GM21515 (cell line): ENCODE measurements around the gene KIAA0408.

Experiments used
- ATAC-seq: cut with Tn5 transposase; IDR thresholded peaks from one replicate; pipeline ENCODE4 v1.9.1; 2021; ENCODE audit not compliant: unreplicated experiment

Gene KIAA0408

DNA sequence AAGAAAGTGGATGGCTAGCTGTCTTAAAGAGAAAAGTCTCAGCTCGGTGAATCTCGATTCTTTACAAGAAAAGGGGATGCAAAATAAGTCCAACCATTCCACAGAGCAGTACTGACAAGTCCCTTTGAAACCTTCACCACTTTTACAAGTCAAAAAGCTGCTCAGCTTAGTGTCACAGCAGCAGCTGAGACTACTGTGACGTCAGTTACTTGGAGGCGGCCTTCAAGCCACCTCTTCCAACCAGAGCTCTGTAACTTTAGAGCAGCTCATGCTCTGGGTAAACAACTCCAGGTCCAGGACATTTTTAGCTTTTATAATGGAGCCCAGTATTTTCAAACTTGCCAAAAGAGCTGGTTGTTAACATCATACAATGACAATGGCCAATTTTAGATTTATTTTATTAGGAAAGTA lies at the start of gene KIAA0408:
Gene KIAA0408 (minus strand): TSS at position 159 of the 411 bp plus-strand sequence. CDS start 5,408 bp downstream, outside the sequence.
- no peak for ATAC-seq

DNA sequence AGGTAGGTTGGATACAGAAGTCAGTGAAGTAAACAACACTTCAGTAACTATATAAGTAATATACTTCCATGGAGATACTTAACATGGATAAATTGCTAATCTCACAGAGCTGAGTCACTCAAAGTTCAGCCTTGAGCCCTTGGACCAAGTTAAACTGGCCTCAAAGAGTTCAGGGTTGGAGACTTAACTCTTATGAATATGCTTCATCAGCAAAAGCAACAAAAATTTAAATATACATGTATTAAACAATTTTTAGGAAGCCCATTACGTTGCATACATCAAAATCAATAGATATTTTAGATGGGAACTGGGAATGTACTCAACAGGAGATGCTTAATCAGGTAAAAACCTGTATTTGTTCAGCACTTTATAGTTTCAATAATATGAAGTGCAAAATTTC lies 47.7 kb upstream of the KIAA0408 start:
- ATAC-seq = no peak

DNA sequence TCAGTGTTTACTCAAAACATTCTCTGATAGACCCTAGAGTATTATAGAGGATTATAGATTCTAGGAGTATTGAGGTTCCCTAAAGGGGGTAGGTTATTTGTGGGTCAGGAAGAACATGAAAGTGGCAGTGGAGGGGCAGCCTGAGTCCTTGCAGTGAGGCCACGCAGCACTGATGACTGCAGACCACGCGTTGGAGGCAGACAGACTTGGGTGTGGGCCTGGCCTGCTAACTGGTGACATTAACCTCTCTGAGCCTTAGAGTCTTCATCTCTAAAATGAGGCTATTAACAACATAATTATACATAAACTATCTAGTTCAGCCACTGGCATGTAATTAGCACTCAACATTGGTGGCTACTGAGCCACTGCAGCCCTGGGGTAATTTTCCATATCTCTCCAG lies 43.8 kb upstream of the KIAA0408 start:
- ATAC-seq = no peak

DNA sequence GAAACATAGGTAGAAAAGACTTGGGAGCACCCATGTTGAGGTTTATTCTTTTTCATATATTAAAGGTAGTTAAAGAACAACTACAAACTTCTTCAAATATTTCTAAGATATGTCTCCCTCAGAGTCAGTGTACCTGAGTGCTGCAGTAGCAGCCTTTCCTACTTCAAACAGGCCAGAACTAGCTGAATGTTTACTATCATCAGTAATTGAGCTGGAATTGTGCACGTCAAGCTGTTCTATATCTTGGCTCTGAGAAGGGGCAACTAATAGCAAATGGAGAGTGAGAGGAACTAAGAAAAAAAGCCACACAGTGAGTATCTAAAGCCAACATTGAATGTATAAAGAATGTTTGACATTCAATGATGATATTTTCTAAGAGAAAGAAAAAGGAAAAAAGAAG lies 38.2 kb upstream of the KIAA0408 start:
- ATAC-seq = no peak

DNA sequence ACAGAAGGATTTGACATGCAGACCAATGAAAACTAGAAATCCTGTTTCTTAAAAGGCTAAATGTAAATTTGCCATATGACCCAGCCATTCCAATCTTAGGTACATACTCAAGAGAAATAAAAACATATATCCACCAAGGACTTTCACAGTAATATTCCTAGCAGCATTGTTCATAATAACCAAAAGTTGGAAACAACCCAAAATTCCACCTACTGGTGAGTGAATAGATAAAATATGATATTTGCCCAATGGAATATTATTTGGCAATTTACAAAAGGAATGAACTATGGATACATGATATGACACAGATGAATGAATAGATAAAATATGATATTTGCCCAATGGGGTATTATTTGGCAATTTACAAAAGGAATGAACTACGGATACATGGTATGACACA lies 37.3 kb upstream of the KIAA0408 start:
- no peak for ATAC-seq

DNA sequence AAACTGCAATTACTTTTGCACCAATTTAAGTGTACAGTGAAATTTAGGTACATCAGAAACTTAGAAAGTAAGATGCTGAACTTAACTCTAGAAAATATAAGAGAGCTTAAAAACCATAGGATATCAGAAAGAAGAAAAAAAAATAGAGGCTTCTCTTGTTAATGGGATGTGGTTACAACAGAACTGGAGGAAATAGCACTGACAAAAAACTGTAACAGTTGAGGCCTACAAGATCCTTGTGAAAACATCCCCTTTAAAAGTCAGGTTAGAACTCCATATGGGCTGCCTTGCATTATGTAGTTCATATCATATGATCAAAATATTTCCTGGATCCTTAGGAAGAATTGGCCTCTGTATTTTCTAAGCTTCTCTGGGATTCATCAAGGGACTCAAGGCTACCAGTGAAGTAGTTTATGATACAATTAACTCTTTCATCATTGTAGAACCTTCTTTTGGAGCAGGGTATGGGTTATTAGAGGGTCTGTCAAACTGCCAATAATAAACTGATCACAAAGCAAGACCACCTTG lies 35.1 kb upstream of the KIAA0408 start:
- ATAC-seq = no peak

DNA sequence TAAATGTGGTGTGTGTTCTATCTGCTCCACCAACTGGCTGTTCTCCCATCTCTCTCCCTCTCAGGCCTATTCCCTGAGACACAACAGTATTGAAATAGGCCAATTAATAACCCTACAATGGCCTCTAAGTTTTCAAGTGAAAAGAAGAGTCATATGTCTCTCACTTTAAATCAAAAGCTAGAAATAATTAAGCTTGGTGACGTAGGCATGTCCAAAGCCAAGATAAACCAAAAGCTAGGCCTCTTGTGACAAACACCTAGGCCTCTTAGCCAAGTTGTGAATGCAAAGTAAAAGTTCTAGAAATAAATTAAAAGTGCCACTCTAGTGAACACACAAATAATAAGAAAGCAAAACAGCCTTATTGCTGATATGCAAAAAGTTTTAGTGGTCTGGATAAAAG lies 30.1 kb upstream of the KIAA0408 start:
- ATAC-seq = no peak

DNA sequence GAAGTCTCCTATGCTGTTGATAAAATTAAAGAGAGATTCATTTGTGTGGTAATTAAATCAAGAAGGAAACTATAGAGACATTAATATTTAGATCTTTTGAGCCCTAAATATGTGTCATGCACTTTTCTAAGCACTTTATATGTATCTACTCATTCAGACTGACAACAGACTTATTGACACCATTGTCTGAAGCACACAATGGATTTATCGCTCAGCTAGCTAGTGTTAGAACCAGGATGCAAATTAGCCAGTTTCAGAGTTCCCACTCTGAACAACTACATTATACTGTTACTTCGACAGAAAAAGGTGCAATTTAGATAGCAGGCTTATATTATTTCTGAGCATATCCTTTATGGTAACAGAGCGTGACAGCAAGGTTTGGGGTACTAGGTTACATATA lies 27.7 kb upstream of the KIAA0408 start:
- ATAC-seq = no peak

DNA sequence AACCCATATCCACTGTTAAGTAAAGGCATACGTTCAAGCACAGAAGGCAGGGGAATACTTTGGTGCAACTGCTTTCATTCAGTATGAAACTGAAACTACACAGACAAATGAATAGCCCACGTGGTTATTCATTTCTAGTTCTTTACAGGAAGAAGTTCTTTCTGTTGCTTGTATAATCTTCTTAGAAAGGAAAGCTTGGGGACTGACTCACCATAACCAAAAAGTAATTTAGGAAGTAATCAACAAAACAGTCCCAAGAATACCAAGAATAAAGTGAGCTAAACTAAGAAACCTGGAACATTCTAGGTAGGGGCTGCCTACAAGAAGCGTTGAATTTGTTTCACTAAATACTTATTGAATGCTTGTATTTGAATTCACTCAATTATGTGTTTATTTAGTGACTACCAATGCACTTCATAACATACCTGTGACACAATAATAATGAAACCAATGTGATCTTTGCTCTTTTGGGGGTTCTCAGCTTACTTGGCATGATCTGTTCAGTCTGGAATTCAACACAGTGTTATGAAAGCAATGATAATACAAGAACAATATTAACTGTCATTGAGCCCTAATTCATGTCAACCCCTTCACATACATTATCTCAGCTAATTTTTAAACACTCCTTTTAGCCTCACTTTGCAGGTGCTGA lies 25.1 kb upstream of the KIAA0408 start:
- peak; percentile 100 for ATAC-seq

DNA sequence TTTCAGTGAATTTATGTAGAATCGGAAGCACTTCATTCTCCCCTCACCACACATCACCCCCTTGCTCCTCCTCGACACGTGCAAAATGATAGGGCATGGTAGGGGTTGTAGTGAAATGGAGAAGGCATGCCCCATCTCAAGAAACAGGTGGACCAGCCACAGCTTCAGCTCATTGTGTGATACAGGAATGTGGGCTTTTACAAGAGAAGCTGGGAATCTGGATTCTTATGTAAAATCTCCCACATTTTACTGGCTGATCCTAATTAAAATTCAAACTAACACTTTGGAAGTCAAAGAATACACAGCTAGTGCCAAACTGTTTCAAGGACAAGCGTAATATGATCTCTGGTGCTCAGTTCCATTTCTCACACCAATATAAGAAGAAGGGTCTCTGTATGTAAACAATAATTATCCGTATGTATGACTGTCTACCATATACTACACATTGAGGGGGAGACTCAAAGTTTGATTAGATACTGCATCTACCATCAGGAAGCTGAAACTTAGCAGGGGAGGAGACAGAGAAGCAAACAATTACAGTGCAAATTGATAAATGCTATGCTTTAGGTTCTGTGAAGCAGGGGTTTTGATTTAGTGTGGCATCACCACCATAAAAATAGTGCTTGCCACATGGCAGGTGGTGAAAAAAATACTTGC lies 24.3 kb upstream of the KIAA0408 start:
- ATAC-seq = peak; percentile 5

DNA sequence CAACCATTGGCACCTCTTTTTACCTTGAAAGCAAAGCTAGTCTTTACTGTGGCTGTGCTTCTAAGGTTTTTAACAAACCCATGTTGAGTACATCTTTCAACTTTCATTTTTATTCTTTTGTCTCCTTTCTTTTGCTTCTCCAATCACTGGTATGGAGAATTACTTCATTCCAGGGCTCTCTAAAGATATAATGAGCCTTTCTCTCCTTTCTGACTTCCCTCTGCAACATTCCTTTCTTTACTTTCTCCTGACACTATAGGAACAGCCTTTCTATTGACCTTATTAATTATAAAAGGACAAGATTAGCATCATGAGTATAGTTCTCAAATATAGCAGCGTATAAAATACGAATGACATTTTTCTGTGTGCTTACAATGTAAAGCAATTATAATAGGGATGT lies 23.1 kb upstream of the KIAA0408 start:
- no peak for ATAC-seq

DNA sequence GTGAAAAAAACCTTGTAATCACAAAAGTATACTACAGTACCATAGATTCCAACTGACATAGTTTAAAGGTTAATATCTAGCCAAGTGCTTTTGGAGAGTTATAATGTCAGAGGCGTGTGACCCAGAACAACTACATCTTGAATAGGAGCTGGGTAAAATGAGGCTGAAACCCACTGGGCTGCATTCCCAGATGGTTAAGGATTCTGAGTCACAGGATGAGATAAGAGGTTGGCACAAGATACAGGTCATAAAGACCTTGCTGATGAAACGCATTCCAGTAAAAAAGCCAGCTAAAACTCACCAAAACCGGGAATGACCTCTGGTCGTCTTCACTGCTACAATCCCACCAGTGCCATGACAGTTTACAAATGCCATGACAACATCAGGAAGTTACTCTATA lies 22.4 kb upstream of the KIAA0408 start:
- ATAC-seq = no peak

DNA sequence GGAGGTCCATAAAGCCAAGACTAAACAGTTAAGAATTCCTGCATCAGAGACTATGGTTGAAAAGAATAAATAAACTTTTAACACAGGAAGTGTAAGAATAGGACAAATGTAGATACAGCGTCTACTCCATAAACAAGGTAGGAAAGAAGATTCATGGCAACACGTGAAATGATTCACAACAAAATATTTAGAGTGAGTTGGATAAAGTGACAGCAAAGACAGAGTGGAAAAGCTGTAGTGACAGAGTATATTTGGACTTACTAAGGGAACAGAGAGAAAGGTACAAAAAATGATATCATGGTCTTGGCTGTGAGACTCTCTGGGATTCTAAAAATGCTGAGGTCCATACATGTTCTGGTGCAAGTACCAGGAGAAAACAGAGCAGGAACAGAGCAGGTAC lies 21.9 kb upstream of the KIAA0408 start:
- ATAC-seq = no peak

DNA sequence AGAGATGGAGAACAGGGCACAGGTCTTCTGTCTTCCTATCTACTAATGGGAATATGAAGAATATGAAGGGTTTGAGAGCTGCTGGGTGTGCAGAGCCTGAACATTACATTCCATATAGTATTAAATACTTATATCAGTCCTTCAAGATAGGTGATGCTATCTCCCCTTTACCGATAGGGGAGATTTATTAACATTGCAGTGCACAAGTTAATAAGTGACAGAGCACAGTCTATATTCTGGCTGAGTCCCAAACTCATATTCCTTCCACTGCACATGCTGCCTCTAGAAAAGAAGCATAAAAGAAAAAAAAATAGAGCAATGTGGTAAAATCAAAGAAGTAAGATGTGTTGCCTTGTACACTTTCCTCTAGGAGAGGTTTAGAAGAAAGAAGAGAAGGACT lies 18.5 kb upstream of the KIAA0408 start:
- no peak for ATAC-seq

DNA sequence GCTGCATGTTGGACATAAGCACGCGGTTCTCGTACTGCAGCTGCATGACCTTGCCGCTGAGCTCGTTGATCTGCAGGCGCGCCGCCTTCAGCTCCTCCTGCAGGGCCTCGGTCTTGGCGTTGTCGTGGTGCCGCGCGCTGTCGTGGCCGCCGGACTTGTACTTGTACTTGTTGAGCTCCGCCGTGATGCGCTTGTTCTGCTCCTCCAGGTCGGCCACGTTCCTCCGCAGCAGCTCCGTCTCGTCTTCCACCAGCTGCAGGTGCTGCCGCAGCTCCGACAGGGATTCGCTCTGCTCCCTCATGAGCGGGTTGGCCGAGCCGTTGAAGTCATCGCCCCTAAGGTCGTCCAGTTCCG lies 16.6 kb upstream of the KIAA0408 start:
- no peak for ATAC-seq

DNA sequence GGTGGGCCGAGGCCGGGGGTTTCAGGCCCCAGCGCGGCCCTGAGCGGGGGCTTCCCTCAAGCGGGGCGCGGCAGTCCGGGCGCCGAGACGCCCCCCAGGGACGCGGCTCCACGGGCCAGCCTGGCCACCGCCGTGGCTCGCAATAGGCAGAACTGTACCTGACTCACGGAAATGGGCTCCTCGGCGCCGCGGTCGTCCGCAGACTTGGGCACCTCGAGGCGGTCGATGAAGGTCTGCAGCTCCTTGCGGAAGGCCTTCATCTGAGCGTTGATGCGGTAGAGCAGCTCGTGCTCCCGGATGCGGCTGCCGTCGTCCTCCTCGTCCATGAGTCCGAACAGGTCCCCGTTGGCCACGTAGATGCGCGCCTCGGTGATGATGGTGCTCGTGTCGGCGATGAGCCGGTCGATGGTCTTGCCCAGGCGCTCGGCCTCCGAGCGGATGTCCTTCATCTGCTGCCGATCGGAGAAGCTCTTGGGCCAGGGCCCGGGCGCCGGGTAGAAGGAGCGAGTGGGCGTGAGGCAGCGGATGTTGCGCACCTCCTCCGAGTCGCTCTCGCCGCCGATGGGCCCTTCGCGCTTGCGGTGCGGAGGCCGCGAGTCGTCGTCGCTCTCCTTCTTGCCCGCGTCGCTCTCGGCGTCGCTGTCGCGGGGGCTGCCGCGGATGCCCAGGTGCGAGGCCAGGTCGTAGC lies 16.1 kb upstream of the KIAA0408 start:
- ATAC-seq = no peak

DNA sequence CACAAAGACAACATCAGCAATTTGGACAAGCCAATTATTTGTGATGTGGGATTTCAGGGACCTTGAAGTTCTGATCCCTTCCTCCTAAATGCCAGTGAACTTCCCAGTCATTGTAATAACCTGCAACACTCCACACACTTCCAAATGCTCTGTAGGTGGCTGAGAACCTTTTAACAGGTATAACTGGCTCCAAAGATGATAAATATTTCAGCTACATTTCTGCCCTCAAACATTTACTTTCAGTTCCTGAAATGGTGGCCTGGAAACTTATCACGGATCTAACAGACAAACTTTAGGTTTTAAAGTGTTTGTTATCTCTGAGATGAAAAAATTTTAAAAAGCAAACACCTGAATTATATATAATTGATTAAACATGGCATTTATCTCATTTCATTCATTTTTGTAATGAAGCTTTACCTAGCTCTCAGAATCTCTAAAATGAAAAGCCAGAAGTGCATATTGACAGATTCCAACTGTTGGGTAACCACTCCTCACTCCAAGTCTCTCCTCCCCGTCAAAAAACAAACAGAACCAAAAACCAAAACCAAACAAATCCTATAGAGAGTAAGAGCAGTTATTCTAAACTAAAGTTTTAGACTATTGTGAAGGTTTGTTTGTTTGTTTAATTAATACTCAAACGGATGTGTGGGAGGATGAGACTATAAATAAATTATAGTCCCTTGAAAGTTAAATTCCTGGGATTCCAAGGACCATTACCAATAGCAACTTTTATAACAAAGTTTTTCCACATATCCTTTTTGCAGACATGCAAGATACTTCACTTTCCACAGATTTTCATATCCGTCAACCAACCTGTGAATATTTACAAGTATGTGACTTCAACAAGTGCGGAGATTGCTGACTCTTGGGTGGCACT lies 12.4 kb upstream of the KIAA0408 start:
- ATAC-seq = no peak

DNA sequence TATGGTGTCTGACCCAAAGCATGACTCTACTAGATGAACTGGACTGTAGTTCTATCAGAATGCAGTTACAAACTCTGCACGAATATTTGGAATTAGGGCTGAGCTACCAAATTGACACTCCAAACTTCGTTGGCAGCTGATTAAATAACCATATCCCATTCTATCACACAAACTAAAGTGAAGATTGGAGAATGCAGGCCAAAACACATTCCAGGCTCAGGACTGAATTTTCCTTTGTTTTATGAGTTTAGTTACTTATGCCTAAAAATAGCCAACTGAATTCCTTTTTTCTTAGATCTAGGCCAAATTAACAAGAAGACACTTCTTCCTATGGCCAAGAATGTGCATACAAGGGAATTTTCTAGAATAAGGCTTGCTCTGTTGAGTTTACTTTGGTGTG lies 9.7 kb upstream of the KIAA0408 start:
- no peak for ATAC-seq

DNA sequence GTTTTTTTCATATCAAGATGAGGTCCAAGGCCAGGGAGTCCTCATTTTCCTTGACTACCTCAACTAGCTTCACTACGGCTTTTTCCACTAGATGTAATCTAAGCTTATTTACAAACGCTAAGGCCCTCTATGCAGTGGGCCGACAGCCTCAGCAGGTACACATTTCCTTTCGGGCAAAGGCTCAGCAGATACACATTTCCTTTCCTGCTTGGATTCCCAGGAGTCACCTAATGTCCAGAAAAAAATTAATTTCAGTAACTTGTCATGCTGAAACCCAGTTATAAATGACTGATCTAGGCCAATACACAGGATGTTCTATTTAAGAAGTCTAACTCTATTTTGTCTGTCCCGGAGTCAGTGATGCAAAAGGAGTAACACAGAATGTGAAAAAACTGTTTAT lies 7.2 kb upstream of the KIAA0408 start:
- no peak for ATAC-seq

DNA sequence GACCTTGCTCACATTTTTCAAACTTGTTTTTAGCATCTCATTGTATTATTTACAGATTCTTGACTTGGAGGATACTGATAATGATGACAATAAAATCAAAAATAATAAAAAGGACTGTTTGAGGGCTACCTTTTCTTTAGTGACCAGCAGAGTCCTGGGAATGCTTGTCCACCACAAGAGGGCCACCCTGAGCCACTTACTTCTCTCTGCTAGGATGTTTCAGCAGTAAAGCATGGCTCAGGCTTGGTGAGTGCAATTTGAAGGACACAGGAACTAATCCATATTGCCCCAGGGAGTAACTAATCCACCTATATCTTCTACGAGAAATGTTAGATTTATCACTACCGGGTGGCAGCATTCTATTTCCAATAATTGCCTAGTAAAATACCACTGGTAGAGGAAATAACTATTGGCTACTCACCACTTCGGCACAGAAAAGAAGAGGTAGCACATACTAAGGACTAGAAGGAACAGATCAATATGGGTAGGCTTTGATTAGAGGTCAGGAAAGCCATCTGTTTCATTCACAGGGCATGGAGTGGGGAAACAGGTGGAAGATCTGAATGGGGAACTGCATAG lies 5.8 kb upstream of the KIAA0408 start:
- ATAC-seq = peak; percentile 96
